HepG2 (cell line): ENCODE data around the gene NAA30. TPM values are rescaled to one million over a fixed set of nuclear protein-coding genes. Genes with fewer than 3 reads are reported as not detected.
A peak's percentile ranks its signal among the peaks of the same experiment; 100 is the strongest.

ENCODE experiments used
- BRCA1 ChIP-seq: sonication (generic); formaldehyde crosslinking; IDR thresholded peaks from 2 replicates; pipeline ENCODE4 v1.4.0; 2020; ENCODE audit warnings: missing genetic modification reagents
- GABPA ChIP-seq, 2 experiments: IDR thresholded peaks; 2 replicates each; pipeline ENCODE4 v1.6.1; 2011 to 2016; ENCODE audit warnings: low read depth in 2 of 2, low read length in 1 of 2, missing biosample characterization in 1 of 2, missing genetic modification characterization in 1 of 2
- GMEB1 ChIP-seq: sonication (generic); formaldehyde crosslinking; IDR thresholded peaks from 2 replicates; pipeline ENCODE4 v1.5.1; 2020; ENCODE audit warnings: missing genetic modification reagents, mild to moderate bottlenecking, borderline replicate concordance
- HDAC1 ChIP-seq: sonication (generic); formaldehyde crosslinking; IDR thresholded peaks from 2 replicates; pipeline ENCODE4 v1.5.1; 2020; ENCODE audit warnings: mild to moderate bottlenecking, missing genetic modification reagents
- HOXA5 ChIP-seq: sonication (generic); formaldehyde crosslinking; IDR thresholded peaks from 2 replicates; pipeline ENCODE4 v1.4.0; 2020; ENCODE audit warnings: missing genetic modification reagents
- IRF9 ChIP-seq: sonication (generic); formaldehyde crosslinking; IDR thresholded peaks from 2 replicates; pipeline ENCODE4 v1.8.0; 2022; ENCODE audit warnings: missing genetic modification reagents, mild to moderate bottlenecking, borderline replicate concordance
- KMT2A ChIP-seq: sonication (generic); formaldehyde crosslinking; IDR thresholded peaks from 2 replicates; pipeline ENCODE4 v1.4.0; 2020; ENCODE audit warnings: missing genetic modification reagents
- MAFG ChIP-seq: sonication (generic); formaldehyde crosslinking; IDR thresholded peaks from 2 replicates; pipeline ENCODE4 v1.5.1; 2020; ENCODE audit warnings: mild to moderate bottlenecking, missing genetic modification reagents
- MAX ChIP-seq: IDR thresholded peaks from 2 replicates; pipeline ENCODE4 v1.6.1; 2012; ENCODE audit warnings: inconsistent platforms
- ZBTB38 ChIP-seq: sonication (generic); formaldehyde crosslinking; IDR thresholded peaks from 2 replicates; pipeline ENCODE4 v1.5.1; 2020; ENCODE audit warnings: mild to moderate bottlenecking, missing genetic modification reagents
- ZEB1 ChIP-seq: IDR thresholded peaks from 2 replicates; pipeline ENCODE4 v1.6.1; 2012; ENCODE audit warnings: mild to moderate bottlenecking, low read depth, inconsistent platforms; ENCODE audit not compliant: insufficient replicate concordance
- ZNF512B ChIP-seq: sonication (generic); formaldehyde crosslinking; IDR thresholded peaks from 2 replicates; pipeline ENCODE4 v1.5.1; 2020; ENCODE audit warnings: missing genetic modification reagents, mild to moderate bottlenecking, borderline replicate concordance
- ZNF570 ChIP-seq: sonication (generic); formaldehyde crosslinking; IDR thresholded peaks from 2 replicates; pipeline ENCODE4 v1.4.0; 2020; ENCODE audit warnings: mild to moderate bottlenecking, missing genetic modification reagents, borderline replicate concordance
- ZNF605 ChIP-seq: sonication (generic); formaldehyde crosslinking; IDR thresholded peaks from 2 replicates; pipeline ENCODE4 v1.8.0; 2022; ENCODE audit warnings: mild to moderate bottlenecking, missing genetic modification reagents
- ZNF652 ChIP-seq: IDR thresholded peaks from 2 replicates; pipeline ENCODE4 v1.6.1; 2016; ENCODE audit warnings: low read depth, borderline replicate concordance
- ZNF891 ChIP-seq: sonication (generic); formaldehyde crosslinking; IDR thresholded peaks from 2 replicates; pipeline ENCODE4 v1.5.0; 2020; ENCODE audit warnings: mild to moderate bottlenecking, missing genetic modification reagents
- polyA plus RNA-seq, 8 experiments: library from polyadenylated mRNA; depleted of rRNA in 3 of 8; stranded (reverse) in 7 of 8; unstranded in 1 of 8; fragments of >200 nt; fragmentation: Illumina TruSeq in 4 of 8; extraction: Trizol in 4 of 8; gene quantifications; 2 replicates each; pipeline versions ENCODE4 v1.2.1 to v1.2.3, GENCODE V29; 2011 to 2016; ENCODE audit warnings: low read depth in 4 of 8, missing spikeins in 1 of 8, mixed read lengths in 1 of 8; ENCODE audit not compliant: insufficient read depth in 1 of 8
- total RNA-seq, 5 experiments: library from RNA; depleted of rRNA; stranded (reverse); fragments of >200 nt; fragmentation: Illumina TruSeq; extraction: Trizol; gene quantifications; 2 replicates each; pipeline ENCODE4 v1.2.3, GENCODE V29; 2016; ENCODE audit warnings: low read depth in 1 of 5

NAA30 gene
- total and polyA plus RNA-seq, 2 of the 13 experiments (the other 11 are each of a cell fraction or from before 2014, with no cell fraction given), result 10.8 to 18.4 TPM

GRCh38 chr14:57390037-57390805 is at the start of gene NAA30 (continued):
- TF ChIP-seq IRF9 (no peak), KMT2A (CRISPR knock-in tag) (peak; percentile 69), ZNF605 (CRISPR knock-in tag) (peak; percentile 35; the same call in 1 of the 2 replicates), ZNF570 (no peak), ZBTB38 (CRISPR knock-in tag) (no peak), GMEB1 (peak; percentile 43; the same call in 1 of the 2 replicates), ZNF652 (no peak; the same call in 1 of the 2 replicates), BRCA1 (CRISPR knock-in tag) (0 out of 2 replicates have a peak, but pooled peaks have one; percentile 41), HDAC1 (CRISPR knock-in tag) (peak; percentile 56; the same call in 1 of the 2 replicates), ZNF512B (no peak), ZEB1 (peak; percentile 66), ZNF891 (CRISPR knock-in tag) (peak; percentile 19; the same call in 1 of the 2 replicates), MAFG (CRISPR knock-in tag) (no peak), HOXA5 (CRISPR knock-in tag) (0 out of 2 replicates have a peak, but pooled peaks have one; percentile 19), GABPA (IDR thresholded peaks at IDR 0.05; ENCODE audit: low read depth, low read length) (no peak), GABPA (CRISPR knock-in tag; IDR thresholded peaks at IDR 0.05; ENCODE audit: low read depth) (peak; percentile 60), MAX (peak; percentile 71)
